D721Med (cell line): ENCODE results near the gene MCOLN2.

Experiments
- DNase-seq: peaks from one replicate; pipeline ENCODE4 v3.0.0; 2011; ENCODE audit warnings: low spot score; ENCODE audit not compliant: insufficient read length
- FAIRE-seq: peaks from 2 replicates; lab custom pipeline; 2011; peaks lifted over from hg19 to GRCh38; lab: Jason Lieb, UNC
- CTCF ChIP-seq: IDR thresholded peaks from 2 replicates; pipeline ENCODE4 v1.5.1; 2012; ENCODE audit warnings: mild to moderate bottlenecking, control low read depth; ENCODE audit not compliant: insufficient read depth; ENCODE audit errors: missing control alignments

Gene MCOLN2

DNA sequence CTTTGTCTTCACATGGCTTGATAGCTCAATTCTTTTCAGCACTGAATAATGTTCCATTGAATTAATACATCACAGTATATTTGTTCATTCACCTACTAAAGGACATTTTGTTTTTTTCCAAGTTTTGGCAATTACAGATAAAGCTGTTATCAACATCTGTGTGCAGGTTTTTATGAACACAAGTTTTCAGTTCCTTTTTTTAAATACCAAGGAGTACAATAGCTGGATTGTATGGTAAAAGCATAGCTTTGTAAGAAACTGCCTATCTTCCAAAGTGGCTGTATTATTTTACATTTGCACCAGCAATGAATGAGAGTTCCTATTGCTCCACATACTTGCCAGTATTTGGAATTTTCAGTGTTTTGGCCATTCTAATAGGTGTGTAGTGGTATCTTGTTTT is 4.8 kb upstream of the MCOLN2 start:
- no peak for TF ChIP-seq CTCF
- FAIRE-seq (no peak), DNase-seq (no peak)

DNA sequence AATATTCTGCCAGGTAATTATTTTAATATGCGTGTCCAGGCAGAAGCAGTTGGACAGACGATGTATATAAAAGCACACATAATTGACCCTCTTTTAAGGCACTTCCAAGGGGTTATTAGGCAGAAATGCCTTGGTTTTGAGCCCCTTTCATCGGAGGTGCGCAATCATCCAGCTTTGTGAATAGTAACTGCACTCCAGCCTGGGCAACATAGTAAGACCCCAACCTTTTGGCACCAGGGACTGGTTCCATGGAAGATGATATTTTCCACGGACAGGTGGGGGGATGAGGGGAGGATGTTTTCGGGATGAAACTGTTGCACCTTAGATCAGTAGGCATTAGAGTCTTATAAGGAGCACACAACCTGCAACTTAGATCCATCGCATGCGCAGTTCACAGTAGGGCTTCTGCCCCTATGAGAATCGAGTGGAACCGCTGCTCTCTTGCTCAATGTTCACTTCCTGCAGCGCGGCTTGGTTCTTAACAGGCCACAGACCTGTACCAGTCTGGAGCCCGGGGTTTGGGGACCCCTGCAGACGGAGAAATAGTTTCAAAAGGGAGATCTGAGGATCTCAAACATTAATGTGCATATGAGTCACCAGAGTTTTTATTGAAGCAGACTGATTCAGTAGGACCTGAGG is 1.8 kb upstream of the MCOLN2 start:
- FAIRE-seq, result no peak
- DNase-seq, result no peak
- no peak for TF ChIP-seq CTCF

- TF ChIP-seq CTCF, result no peak
- DNase-seq, result no peak
- no peak for FAIRE-seq
Observed at GRCh38 chr1:84997667-84998600, 1.0 kb upstream of the MCOLN2 start.

- no peak for DNase-seq
- no peak for FAIRE-seq
- TF ChIP-seq CTCF, result no peak
Observed at GRCh38 chr1:84995484-84996334, 1.2 kb downstream of the MCOLN2 start.

- FAIRE-seq, result no peak
Observed at GRCh38 chr1:84991097-84991920, 5.6 kb downstream of the MCOLN2 start.

More at GRCh38 chr1:84991097-84991920, 5.6 kb downstream of the MCOLN2 start:
- no peak for DNase-seq
- no peak for TF ChIP-seq CTCF
